CD4-positive, alpha-beta memory T cell (primary cell): ENCODE results near the gene PSENEN. TPM values are rescaled to one million over a fixed set of nuclear protein-coding genes. Genes with fewer than 3 reads are reported as not detected.

Experiments
- CTCF ChIA-PET: fragments of 350-600 bp; sonication (Branson Sonifier 250); formaldehyde crosslinking; loops from one replicate; lab custom pipeline; 2021; ENCODE audit warnings: inconsistent platforms; ENCODE audit not compliant: partially characterized antibody; lab: Charles Lee
- POLR2A ChIA-PET: fragments of 350-600 bp; sonication (Branson Sonifier 250); formaldehyde crosslinking; loops from one replicate; lab custom pipeline; 2021; ENCODE audit not compliant: partially characterized antibody; lab: Charles Lee
- DNase-seq, 5 donors: peaks; one replicate each; pipeline versions ENCODE4 v3.0.0 to v3.0.0-alpha.2; 2020 to 2022; ENCODE audit warnings: mixed read lengths in 1 of 5
- H3K27ac ChIP-seq: one replicate; pipeline ENCODE4 v1.7.0; 2013; ENCODE audit warnings: low read depth, low read length
- H3K27me3 ChIP-seq: 2 replicates; pipeline ENCODE4 v1.7.0; 2013; ENCODE audit warnings: mild to moderate bottlenecking, low read length, moderate library complexity; ENCODE audit not compliant: insufficient read depth
- H3K36me3 ChIP-seq: 2 replicates; pipeline ENCODE4 v1.7.0; 2013; ENCODE audit warnings: mild to moderate bottlenecking, low read length, moderate library complexity; ENCODE audit not compliant: insufficient read depth
- H3K4me1 ChIP-seq: 2 replicates; pipeline ENCODE4 v1.7.0; 2013; ENCODE audit warnings: mild to moderate bottlenecking, low read length, moderate library complexity; ENCODE audit not compliant: insufficient read depth
- H3K4me3 ChIP-seq, 2 donors: one replicate each; pipeline ENCODE4 v1.7.0; 2013; ENCODE audit warnings: low read length in 2 of 2, mild to moderate bottlenecking in 1 of 2
- H3K9me3 ChIP-seq, 2 donors: one replicate each; pipeline ENCODE4 v1.7.0; 2013; ENCODE audit warnings: low read length in 2 of 2, control low read depth in 1 of 2; ENCODE audit not compliant: control insufficient read depth in 1 of 2
- H3K27ac Mint-ChIP-seq, 7 donors: one replicate each; pipeline ENCODE4 v1.8.0; 2020 to 2021; ENCODE audit warnings: mixed read lengths in 7 of 7, mild to moderate bottlenecking in 6 of 7, inconsistent platforms in 3 of 7, moderate library complexity in 3 of 7
- H3K27me3 Mint-ChIP-seq, 2 donors: one replicate each; pipeline ENCODE4 v1.8.0; 2020 to 2021; ENCODE audit warnings: mixed read lengths in 2 of 2
- H3K36me3 Mint-ChIP-seq, 2 donors: one replicate each; pipeline ENCODE4 v1.8.0; 2020 to 2021; ENCODE audit warnings: mixed read lengths in 2 of 2, inconsistent platforms in 1 of 2, mild to moderate bottlenecking in 1 of 2
- H3K4me1 Mint-ChIP-seq, 4 donors: one replicate each; pipeline ENCODE4 v1.8.0; 2020 to 2021; ENCODE audit warnings: mixed read lengths in 4 of 4, mild to moderate bottlenecking in 1 of 4
- H3K4me3 Mint-ChIP-seq, 8 donors: one replicate each; pipeline ENCODE4 v1.8.0; 2020 to 2021; ENCODE audit warnings: mixed read lengths in 8 of 8, mild to moderate bottlenecking in 7 of 8, moderate library complexity in 6 of 8, inconsistent platforms in 3 of 8
- H3K9me3 Mint-ChIP-seq, 8 donors: one replicate each; pipeline ENCODE4 v1.8.0; 2020 to 2021; ENCODE audit warnings: mixed read lengths in 8 of 8, mild to moderate bottlenecking in 5 of 8, inconsistent platforms in 3 of 8, moderate library complexity in 1 of 8
- intact Hi-C: fragments of 100-400 bp; cut with micrococcal nuclease; formaldehyde crosslinking; loops from one replicate; pipeline ENCODE4 v1.15.1; 2023
- polyA plus RNA-seq, 2 donors: library from polyadenylated mRNA; unstranded; fragments of 300-500 nt; fragmentation: Illumina TruSeq; gene quantifications; one replicate each; pipeline ENCODE4 v1.2.3, GENCODE V29; 2021
- total RNA-seq, 2 experiments: library from RNA; stranded (reverse); gene quantifications; one replicate each; pipeline ENCODE4 v1.2.3, GENCODE V29; 2021

The PSENEN gene
- total and polyA plus RNA-seq, 4 experiments from 2014 or later, result 27.2 to 89.9 (median 55.9) TPM

DNA sequence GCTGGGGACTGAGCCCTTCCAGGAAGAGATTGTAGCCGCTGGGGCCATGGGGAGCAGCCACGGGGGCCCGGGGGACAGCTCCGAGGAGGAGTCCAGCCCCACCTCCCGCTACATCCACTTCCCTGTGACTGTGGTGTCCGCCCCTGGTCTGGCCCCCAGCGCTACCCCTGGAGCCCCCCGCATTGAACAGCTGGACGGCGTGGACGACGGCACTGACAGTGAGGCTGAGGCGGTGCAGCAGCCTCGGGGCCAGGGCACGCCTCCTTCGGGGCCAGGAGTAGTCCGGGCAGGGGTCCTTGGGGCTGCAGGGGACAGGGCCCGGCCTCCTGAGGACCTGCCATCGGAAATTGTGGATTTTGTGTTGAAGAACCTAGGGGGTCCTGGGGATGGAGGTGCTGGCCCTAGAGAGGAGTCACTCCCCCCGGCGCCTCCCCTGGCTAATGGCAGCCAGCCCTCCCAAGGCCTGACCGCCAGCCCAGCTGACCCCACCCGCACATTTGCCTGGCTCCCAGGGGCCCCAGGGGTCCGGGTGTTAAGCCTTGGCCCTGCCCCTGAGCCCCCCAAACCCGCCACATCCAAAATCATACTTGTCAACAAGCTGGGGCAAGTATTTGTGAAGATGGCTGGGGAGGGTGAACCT is 12.8 kb upstream of the PSENEN start:
- intact Hi-C loops, result no loop called here
- H3K27ac Mint-ChIP-seq, result no peak overlapping the region
- ChIA-PET CTCF (no interaction called here), POLR2A (interaction anchor here (1.2 kb wide), 1 partner anchor 14 kb away, joined by 4 read pairs; the partner anchor contains the start of gene KMT2B)
- no peaks in the 10 kb centered on the region for H3K27me3 Mint-ChIP-seq
- H3K4me3 ChIP-seq, result no peak overlapping the region
- peaks cover 42 to 74% of the 10 kb centered on the region in 2 donors for H3K36me3 Mint-ChIP-seq
- no peak overlapping the region for H3K27ac ChIP-seq
- peak in 1 of 5 donors; percentile 28 for DNase-seq
- H3K9me3 ChIP-seq, result no peaks in the 10 kb centered on the region
- no peaks in the 10 kb centered on the region for H3K9me3 Mint-ChIP-seq
- H3K27me3 ChIP-seq, result no peaks in the 10 kb centered on the region
- peaks cover 64% of the 10 kb centered on the region for H3K36me3 ChIP-seq
- peaks cover 15% of the 10 kb centered on the region for H3K4me1 ChIP-seq
- peaks cover 6 to 24% (median 19%) of the 10 kb centered on the region in 4 donors for H3K4me1 Mint-ChIP-seq
- no peak overlapping the region for H3K4me3 Mint-ChIP-seq

GRCh38 chr19:35733180-35734125 is 12.0 kb upstream of the PSENEN start:
- H3K36me3 Mint-ChIP-seq, result peaks cover 37 to 69% of the 10 kb centered on the region in 2 donors
- no peaks in the 10 kb centered on the region for H3K27me3 Mint-ChIP-seq
- no peaks in the 10 kb centered on the region for H3K27me3 ChIP-seq
- CTCF ChIA-PET, result no interaction called here
- no peaks in the 10 kb centered on the region for H3K9me3 Mint-ChIP-seq
- peaks cover 6 to 26% (median 19%) of the 10 kb centered on the region in 4 donors for H3K4me1 Mint-ChIP-seq
- peaks cover 15% of the 10 kb centered on the region for H3K4me1 ChIP-seq
- POLR2A ChIA-PET, result interaction anchor here (0.6 to 4.2 kb wide), 4 partner anchors 11 to 71 kb away, joined by 3 to 13 read pairs (median 3); partner anchors contain the start of genes LIN37, PSENEN and U2AF1L4
- H3K9me3 ChIP-seq, result no peaks in the 10 kb centered on the region
- no peak overlapping the region for H3K4me3 ChIP-seq
- H3K27ac ChIP-seq, result no peak overlapping the region
- no peak overlapping the region for H3K4me3 Mint-ChIP-seq
- peaks cover 64% of the 10 kb centered on the region for H3K36me3 ChIP-seq
- intact Hi-C loops, result no loop called here
- peak in 1 of 5 donors; percentile 25 for DNase-seq
- peak overlapping the region in 5 of 7 donors; percentile 42 to 75 (median 52) for H3K27ac Mint-ChIP-seq

DNA sequence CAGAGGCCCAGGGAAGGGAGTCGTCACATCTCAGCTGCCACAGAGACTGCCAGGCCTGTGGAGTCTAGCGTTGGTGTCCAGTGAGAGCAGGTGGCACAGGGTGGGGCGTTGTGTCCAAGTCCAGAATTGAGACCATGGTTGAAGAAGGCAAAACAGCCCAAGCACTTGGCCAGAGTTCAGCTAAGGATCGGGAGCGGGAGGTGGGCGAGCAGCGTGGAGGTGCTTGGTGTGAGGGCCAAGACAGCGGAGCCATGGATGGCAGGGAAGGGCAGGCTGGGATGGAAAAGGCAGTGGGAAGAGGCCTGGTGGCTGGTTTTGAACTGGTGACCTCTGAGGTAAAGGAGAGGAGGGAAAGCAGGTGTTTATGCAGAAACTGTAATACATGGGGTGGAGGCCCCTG is 11.2 kb upstream of the PSENEN start:
- peak overlapping the region in 1 of 8 donors; percentile 0 for H3K4me3 Mint-ChIP-seq
- ChIA-PET CTCF (no interaction called here), POLR2A (interaction anchor here (1.0 to 4.2 kb wide), 3 partner anchors 10 to 15 kb away, joined by 3 to 13 read pairs (median 3); partner anchors contain the start of genes LIN37, PSENEN and U2AF1L4)

GRCh38 chr19:35734889-35735288 is 10.6 kb upstream of the PSENEN start:
- peaks cover 33 to 59% of the 10 kb centered on the region in 2 donors for H3K36me3 Mint-ChIP-seq

More for the DNA sequence above, 11.2 kb upstream of the PSENEN start:
- H3K27ac ChIP-seq, result no peak overlapping the region
- DNase-seq, result no peak
- peaks cover 63% of the 10 kb centered on the region for H3K36me3 ChIP-seq
- H3K27ac Mint-ChIP-seq, result peak overlapping the region; percentile 11 to 78 (median 52)
- H3K4me3 ChIP-seq, result no peak overlapping the region
- no peaks in the 10 kb centered on the region for H3K9me3 ChIP-seq
- no peaks in the 10 kb centered on the region for H3K27me3 ChIP-seq
- H3K9me3 Mint-ChIP-seq, result no peaks in the 10 kb centered on the region
- no peaks in the 10 kb centered on the region for H3K27me3 Mint-ChIP-seq
- H3K36me3 Mint-ChIP-seq, result peaks cover 38 to 65% of the 10 kb centered on the region in 2 donors
- peaks cover 6 to 30% (median 21%) of the 10 kb centered on the region in 4 donors for H3K4me1 Mint-ChIP-seq
- peaks cover 15% of the 10 kb centered on the region for H3K4me1 ChIP-seq
- intact Hi-C loops, result no loop called here

DNA sequence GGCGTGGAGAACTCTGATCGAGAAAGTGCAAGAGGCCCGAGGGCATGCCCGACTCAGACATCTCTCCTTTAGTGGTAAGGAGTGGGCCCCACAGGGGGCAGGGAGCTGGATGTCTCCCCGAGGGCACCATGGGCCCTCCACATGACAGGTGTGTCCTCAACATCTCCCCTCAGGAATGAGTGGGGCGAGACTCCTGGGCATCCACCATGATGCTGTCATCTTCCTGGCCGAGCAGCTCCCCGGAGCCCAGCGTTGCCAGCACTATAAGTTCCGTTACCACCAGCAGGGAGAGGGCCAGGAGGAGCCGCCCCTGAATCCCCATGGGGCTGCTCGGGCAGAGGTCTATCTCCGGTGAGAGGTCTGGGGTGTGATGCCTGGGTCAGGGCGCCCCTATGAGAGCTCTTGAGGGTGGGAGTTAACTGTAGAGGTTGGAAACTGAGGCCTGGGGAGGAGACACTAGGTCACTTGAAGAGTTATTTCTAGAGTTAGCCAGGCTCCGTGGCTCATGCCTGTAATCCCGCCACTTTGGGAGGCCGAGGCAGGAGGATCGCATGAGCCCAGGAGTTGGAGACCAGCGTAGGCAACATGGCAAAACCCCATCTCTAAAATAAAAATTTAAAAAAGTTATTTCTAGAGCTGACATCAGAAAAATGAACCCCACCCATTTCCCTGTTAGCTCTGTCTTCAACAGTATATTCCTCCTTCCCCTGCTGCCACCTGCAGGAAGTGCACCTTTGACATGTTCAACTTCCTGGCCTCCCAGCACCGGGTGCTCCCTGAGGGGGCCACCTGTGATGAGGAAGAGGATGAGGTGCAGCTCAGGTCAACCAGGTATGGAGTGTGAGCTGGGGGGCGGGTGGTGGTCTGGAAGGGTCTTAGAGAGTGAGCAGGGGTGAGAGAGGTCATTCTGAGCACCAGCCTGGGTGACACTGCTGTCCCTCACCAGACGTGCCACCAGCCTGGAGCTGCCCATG is 8.3 kb upstream of the PSENEN start:
- H3K9me3 Mint-ChIP-seq, result no peaks in the 10 kb centered on the region
- ChIA-PET POLR2A (interaction anchor here (0.8 to 5.7 kb wide), 6 partner anchors 7 to 89 kb away, joined by 3 to 30 read pairs (median 12); partner anchors contain the start of genes COX6B1, LIN37, PSENEN and U2AF1L4), CTCF (interaction anchor here (0.6 to 2.0 kb wide), 9 partner anchors 8 to 82 kb away, joined by 3 to 11 read pairs (median 4); partner anchors contain the start of genes LIN37, PSENEN and U2AF1L4)
- peaks cover 18 to 47% of the 10 kb centered on the region in 2 donors for H3K36me3 Mint-ChIP-seq
- intact Hi-C loops, result no loop called here
- Histone ChIP-seq H3K4me3 (no peak overlapping the region), H3K4me1 (peaks cover 34% of the 10 kb centered on the region), H3K36me3 (peaks cover 34% of the 10 kb centered on the region), H3K9me3 (no peaks in the 10 kb centered on the region), H3K27me3 (no peaks in the 10 kb centered on the region), H3K27ac (no peak overlapping the region)
- peak in 2 of 5 donors; percentile 31 to 37 for DNase-seq
- H3K27me3 Mint-ChIP-seq, result no peaks in the 10 kb centered on the region
- H3K27ac Mint-ChIP-seq, result peak overlapping the region in 6 of 7 donors; percentile 10 to 91 (median 64)
- H3K4me1 Mint-ChIP-seq, result peaks cover 7 to 50% (median 27%) of the 10 kb centered on the region in 4 donors
- peak overlapping the region in 1 of 8 donors; percentile 57 for H3K4me3 Mint-ChIP-seq

More at GRCh38 chr19:35734889-35735288, 10.6 kb upstream of the PSENEN start:
- peaks cover 57% of the 10 kb centered on the region for H3K36me3 ChIP-seq
- CTCF ChIA-PET, result no interaction called here
- peaks cover 6 to 33% (median 22%) of the 10 kb centered on the region in 4 donors for H3K4me1 Mint-ChIP-seq
- DNase-seq, result no peak
- H3K27ac ChIP-seq, result no peak overlapping the region
- no peak overlapping the region for H3K4me3 Mint-ChIP-seq
- H3K9me3 ChIP-seq, result no peaks in the 10 kb centered on the region
- intact Hi-C loops, result no loop called here
- H3K4me3 ChIP-seq, result no peak overlapping the region
- POLR2A ChIA-PET, result interaction anchor here (1.0 to 4.2 kb wide), 3 partner anchors 9 to 16 kb away, joined by 3 to 13 read pairs (median 3); partner anchors contain the start of genes LIN37, PSENEN and U2AF1L4
- H3K27ac Mint-ChIP-seq, result peak overlapping the region in 2 of 7 donors; percentile 42 to 77
- H3K27me3 Mint-ChIP-seq, result no peaks in the 10 kb centered on the region
- H3K27me3 ChIP-seq, result no peaks in the 10 kb centered on the region
- peaks cover 21% of the 10 kb centered on the region for H3K4me1 ChIP-seq
- no peaks in the 10 kb centered on the region for H3K9me3 Mint-ChIP-seq
